Measurements from ENCODE around the gene NLE1.
"Not testable (repeated sequence)": the region's sequence is repeated elsewhere in the genome, so short reads cannot be mapped to it uniquely, and the experiment has no call there.

The NLE1 gene

DNA sequence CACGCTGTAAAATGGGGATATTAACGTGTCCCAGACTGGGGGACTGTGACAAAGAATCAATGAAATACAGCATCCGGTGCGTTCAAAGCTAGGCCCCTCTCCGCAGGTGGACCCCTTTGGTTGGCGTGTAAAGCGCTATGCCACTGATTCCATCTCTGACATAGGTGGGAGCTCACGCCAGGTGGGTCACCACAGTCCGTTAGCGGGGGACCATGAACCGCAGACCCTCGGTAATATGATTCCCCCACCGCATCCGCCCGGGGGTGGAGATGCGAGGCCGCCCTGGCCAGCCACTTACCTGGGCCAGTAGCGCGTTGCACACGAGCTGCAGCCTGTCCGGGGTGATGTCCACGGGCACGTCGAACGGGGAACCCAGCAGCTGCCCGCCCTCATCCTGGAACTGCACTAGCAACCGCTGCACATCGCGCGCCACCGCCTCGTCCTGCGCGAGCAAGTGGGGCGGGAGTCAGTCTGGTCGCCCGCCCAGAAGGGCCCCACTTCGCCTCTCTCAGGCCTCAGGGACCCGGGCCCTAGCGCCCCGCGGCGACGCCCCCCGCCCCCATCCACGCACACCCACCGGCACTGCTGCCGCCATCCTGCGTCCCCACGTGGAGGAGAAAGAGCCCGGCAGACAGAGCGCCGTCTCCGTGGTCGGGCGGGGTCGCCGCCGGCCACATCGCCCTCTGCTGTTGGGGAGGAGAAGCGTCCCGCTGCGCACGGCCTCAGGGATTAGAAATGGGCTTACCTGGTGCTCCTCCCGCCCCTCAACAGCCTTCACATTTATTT is at the start of gene NLE1:
NLE1 (minus strand) TSS at position 623 of the 786 bp plus-strand sequence; CDS start at position 595, 28 bp downstream.
- DNase-seq = peak; percentile 94

DNA sequence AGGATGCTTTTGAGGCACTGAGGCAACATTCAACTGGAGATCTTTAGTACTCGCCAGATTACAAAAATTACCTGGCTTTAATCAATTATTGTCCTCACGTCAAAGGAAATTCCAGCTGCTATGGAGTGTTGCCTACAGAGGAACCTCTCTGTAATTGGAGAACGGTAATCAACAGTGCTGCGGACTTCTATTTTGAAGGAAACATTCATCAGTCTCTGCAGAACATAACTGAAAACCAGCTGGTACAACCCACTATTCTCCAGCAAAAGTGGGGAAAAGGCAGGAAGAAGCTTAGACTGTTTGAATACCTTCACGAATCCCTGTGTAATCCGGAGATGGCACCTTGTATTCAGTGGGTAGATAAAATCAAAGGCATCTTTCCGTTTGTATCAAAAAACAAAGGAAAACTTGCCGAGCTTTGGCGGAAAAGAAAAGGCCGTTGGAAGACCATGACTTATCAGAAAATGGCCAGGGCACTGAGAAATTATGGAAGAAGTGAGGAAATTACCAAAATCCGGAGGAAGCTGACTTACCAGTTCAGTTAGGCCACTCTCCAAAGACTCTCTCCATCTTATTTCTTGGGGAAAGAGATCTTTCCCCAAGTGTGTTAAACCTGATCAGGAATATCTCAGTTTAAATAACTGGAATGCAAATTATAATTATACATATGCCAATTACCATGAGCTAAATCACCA is 49.0 kb upstream of the NLE1 start:
- no peak for DNase-seq

DNA sequence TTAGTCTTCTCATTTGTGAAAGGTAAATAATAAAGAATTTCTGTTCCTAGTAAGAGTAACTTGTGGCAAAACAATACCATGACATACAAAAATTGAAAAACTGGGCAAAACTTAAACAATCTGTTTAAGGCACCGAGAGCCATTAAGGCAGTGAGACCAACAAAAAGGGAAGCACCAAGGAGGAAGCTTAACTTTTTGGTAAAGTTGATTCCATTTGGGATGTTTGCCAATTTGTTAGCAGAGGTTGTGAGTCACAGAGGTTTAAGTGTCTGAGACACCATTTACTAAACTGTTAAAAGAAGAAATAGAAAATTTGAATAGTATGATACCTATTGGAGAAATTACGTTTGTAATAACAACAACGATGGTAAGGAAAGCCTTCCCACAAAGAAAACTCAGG is 47.2 kb upstream of the NLE1 start:
- DNase-seq = no peak

DNA sequence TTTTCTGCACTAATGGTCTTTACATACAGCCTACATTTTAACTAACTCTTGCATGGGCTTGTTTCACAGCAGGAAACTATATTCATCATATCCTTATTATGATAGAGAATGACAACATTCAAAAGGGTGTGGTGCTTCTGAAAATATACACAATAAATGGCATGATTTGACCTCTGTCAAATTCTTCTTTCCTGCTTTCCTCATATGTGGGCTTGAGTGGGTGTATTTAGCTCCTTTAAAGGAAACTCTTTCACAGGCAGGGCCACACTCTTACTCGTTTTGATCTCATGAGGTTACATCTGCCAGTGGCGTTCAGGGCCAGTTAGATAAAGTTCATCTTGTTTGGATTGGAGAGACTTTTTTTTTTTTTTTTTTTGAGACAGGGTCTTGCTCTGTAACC is 46.0 kb upstream of the NLE1 start:
- DNase-seq = no peak

DNA sequence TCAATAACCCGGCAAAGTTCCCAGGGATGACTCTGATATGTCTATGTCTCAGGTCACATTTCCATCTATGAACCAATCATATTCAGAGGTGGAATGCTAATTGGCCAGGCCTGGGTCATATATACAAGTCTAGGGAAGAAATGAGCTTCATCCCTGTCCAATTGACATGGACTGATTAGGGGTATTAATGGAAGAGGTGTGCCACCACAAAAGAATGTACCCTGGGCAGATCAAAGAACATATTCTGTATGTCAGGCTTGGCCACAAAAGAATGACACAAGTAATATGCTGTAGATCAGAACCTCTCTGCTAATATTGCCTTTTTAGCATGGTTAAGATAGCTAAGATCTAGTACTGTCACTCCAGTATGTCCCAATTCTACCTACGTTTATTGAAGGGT is 45.4 kb upstream of the NLE1 start:
- DNase-seq = no peak

DNA sequence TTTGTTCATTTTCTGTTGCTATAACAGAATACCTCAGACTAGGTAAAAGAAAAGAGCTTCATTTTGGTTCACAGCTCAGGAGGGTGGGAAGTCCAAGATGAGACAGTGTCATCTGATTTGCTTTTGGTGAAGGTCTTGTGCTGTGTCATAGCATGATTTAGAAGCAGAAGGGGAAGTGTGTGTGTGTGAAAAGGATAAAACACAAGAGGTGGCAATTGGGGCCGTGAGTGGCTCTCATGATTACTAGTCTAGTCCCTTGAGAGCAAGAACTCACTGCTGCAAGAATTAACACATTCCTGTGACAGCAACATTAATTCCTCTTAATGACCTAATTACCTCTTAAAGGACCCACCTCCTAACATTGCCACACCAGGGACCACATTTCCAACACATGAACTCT is 43.7 kb upstream of the NLE1 start:
- no peak for DNase-seq

DNA sequence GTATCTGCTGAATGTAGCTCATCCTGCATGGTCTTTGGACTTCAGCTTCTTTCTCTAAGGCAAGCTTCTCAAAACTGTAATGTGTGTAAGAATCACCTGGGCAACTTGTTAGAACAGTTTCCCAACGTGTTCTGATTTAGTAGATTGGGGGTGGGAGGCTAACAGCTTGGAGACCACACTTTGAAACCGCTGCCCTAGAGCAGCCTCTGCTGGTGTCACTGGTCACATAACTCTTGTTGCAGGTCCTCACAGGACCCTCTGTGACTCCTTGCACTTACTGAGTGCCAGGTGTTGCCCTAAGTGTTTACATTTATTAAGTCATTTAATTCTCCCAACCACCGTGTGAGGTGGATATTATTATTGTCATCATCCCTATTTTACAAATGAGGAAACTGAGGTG is 42.2 kb upstream of the NLE1 start:
- DNase-seq = no peak

DNA sequence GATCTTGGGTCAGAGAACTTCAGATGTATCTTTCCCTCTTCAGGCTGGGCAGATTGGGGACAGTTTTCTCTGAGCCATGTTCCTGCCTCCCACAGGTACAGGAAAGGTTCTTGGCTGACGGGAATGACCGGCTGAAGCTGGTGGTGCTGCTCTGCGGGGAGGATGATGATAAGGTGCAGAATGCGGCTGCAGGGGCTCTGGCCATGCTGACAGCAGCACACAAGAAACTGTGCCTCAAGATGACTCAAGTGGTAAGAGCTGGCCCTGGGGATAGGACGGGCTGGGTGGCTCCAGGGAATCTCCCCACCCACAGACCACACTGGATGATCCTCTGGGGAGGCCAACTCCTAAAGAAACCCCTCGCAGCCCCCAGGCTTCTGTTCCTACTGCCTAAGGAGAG is 41.2 kb upstream of the NLE1 start:
- no peak for DNase-seq

DNA sequence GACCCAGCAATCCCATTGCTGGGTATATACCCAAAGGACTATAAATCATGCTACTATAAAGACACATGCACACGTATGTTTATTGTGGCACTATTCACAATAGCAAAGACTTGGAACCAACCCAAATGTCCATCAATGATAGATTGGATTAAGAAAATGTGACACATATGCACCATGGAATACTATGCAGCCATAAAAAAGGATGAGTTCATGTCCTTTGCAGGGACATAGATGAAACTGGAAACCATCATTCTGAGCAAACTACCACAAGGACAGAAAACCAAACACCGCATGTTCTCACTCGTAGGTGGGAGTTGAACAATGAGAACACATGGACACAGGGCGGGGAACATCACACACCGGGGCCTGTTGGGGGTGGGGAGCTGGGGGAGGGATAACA is 37.3 kb upstream of the NLE1 start:
- not testable (repeated sequence) for DNase-seq

DNA sequence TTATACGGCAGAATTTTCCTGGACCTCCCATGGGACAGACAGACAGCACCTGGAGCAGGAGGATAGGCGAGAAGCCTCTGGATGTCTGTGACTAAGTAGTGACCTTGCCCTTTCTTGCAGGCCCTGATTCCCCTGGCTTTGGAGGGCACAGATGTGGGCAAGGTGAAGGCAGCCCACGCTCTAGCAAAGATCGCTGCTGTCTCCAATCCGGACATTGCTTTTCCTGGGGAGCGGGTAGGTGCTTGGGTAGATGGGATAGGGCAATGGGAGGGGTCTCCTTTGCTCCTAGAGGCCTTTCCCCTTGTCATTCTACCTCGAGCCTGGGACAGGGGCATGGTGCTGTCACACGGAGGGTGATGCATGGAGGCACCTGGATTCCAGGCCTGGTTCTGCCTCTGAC is 34.8 kb upstream of the NLE1 start:
- DNase-seq = no peak

DNA sequence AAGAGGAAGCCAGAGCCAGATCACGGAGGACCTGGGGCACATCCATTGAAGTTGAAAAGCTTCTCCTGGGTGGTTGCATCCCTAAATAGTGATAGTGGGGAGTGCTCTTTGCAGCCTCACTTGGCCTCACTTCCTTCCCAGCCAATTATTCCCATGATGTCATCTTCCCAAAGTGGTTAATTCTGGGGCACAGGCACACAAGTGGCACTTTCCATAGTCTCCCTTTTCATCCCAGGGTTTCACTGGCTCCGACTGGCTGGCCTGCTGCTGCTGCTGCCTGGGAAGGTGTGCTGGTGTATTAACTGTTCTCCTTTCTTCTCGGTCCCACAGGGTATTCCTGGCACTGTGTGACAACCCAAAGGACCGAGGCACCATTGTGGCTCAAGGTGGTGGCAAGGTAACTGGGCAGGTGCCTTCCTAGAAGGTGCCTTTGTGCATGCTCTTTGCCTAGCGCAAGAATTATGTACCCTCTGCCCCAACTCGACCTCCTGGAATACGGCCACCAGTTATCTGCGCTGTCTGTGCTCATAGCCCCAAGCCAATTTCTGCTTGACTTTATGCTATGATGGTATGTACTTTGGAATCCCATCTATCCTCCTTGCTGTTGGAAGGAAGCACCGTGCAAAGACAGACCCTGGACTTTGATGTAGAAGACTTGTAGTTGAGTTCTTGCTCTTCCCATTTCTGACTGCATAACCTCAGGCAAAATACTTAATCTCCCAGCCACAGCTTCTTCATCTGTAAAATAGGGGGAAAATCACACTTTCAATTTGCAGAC is 33.7 kb upstream of the NLE1 start:
- DNase-seq = no peak

DNA sequence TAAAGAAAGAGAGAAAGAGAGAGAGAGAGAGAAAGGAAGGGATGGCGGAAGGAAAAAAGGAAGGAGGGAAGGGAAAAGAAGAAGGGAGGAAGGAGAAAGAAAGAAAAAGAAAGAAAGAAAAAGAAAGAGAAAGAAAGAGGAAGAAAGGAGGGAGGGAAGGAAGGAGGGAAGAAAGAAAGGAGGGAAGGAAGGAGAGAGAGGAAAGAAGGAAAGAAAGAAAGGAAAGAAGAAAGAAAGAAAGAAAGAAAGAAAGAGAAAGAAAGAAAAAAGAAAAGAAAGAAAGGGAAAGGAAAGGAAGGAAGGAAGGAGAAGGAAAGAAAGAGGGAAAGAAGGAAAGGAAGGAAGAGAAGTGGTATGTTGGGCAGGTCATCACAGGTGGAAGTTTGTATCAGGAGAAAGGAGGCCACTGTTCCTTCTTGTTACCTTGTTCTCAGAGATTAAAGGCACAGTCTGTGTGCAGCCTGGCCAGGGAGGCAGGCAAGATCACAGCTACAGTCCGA is 32.8 kb upstream of the NLE1 start:
- DNase-seq = no peak

DNA sequence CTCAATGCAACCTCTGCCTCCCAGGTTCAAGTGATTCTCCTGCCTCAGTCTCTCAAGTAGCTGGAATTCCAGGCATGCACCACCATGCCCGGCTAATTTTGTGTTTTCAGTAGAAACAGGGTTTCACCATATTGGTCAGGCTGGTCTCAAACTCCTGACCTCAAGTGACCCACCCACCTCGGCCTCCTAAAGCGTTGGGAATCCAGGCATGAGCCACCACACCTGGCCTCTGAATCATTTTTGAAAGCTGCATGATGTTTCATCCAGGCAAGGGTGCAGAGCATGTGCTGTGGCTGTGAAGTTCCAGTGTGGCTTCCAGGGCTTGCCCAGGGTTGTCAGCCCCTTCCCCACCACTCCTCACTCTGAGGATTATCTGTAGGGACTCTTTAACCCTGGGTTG is 30.2 kb upstream of the NLE1 start:
- not testable (repeated sequence) for DNase-seq

DNA sequence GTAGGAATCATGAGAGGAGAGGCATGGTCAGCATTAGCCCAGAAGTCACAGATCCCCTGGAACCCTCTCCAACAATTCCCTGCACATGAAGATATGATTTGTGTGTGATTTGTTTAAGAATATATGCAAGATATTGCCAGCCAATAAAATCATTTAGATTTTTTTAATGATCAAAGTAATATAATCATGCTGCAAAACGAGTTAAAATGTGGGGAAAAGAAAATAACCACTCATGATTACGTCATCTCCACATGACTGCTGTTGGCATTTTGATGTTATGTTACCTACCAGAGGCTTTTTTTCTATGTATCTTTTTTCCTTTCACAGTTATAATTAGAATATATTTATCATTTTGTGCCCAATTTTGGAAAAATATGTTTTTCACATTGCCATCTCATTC is 29.7 kb upstream of the NLE1 start:
- no peak for DNase-seq

DNA sequence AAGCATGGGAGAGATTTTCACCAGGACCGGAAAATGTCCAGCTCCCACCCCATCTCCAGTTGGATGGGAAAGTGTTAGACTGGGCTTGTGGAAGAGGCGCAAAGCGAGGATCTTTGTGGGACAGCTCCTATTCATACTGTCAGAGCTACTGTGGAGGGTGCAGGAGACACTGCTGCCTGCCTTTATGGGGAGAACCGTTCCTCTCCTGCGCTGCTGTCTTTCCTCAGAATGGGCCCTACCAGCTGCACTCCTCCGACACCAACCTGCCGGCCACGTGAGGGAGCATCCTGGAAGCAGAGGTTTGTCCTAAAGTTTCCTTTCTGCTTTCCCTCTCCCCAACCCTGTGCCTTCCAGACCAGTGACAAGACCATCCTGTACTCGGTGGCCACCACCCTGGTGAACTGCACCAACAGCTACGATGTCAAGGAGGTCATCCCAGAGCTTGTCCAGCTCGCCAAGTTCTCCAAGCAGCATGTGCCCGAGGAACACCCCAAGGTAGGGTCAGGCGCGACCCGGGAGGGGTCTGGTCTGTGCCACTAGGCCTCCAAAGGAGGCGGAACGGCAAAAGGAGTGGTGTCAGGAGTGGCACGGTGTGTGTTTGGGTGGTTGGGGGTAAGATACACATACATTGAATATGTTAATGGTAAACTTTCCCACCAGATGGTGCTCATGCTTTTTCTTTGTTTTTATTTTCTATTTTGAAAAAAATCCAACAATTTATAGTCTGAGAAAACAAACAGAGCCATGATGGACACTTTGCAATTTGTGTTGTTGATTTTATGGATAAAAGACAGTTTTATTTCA is 29.1 kb upstream of the NLE1 start:
- DNase-seq = no peak

DNA sequence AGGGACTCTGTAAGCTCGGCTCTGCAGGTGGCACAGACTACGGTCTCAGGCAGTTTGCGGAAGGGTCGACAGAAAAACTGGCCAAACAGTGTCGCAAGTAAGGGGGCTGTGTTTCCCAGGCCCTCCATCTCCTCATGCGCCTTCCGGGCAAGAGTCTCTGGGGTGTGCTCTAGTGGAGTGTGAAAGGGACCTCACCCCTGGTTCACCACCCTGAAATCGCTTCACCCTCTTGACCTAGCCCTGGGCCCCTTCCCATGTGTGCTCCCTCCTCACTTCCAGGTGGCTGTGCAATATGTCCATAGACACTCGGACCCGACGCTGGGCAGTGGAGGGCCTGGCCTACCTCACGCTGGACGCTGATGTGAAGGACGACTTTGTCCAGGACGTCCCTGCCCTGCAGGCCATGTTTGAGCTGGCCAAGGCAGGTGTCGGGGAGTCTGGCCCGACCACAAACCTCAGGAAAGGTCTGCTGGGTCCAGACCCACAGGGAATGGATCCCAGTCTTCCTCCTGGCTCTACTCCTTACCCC is 27.8 kb upstream of the NLE1 start:
- no peak for DNase-seq

DNA sequence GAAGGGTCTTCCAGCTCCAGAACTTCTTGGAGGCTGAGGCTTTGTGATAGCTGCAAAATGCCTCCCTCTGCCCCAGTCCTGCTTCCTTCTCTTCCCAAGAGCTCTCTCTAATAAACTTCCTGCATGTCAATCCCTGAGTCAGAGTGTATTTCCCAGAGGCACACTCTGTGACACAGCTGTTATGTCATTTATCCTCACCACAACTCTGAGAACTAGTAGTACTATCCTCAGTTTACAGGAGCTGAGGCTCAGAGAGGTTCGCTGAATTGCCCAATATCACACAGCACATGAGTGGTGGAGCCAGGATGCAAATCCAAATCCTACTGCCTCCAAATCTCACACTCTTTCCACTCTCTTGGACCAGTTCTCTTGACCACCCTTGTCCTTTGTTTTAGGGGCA is 25.6 kb upstream of the NLE1 start:
- DNase-seq = no peak

DNA sequence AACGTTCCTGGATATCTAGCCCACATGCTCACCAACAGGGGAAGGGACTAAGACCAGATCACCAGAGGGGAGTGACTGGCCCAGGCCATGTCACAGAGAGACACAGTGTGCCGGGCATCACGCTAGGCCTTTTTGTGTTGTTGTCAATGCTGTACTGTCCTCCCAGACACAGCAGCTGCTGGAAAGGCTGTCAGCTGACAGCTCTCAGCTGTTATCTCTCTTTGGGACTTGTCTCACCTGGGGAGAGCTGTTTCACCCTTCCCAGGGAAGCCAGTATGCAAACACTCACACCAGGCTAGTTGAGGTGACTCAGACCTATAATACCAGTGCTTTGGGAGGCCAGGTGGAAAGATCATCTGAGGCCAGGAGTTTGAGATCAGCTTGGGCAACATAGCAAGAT is 24.9 kb upstream of the NLE1 start:
- no peak for DNase-seq

DNA sequence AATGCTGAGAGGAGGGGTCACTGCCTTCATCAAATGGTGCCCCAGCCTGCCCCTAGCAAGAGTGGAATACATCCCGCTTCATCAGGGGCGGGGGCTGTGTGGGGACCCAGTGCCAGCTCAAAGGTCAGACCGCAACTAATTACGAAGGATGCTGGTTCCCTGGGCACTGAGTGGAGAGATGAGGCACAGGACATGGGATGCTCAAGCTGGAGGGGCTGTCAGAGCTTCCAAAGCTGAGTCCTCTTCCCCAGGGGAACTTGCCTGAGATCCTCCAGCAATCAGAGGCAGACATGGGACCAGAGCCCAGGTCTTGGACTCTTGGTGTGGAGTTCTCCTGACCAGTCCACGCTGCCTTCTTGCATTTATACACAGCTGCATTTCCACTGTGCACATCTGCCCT is 24.4 kb upstream of the NLE1 start:
- DNase-seq = no peak

DNA sequence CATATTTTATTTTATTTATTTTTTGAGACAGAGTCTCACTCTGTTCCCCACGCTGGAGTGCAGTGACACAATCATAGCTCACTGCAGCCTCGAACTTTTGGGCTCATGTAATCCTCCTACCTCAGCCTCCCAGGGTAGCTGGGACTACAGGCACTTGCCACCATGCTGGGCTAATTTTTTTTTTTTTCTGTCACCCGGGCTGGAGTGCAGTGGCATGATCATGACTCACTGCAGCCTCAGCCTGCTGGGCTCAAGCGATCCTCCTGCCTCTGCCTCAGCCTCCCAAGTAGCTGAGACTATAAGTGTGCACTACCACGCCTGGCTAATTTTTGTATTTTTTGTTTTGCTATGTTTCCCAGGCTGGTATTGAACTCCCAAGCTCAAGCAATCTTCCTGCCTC is 22.6 kb upstream of the NLE1 start:
- DNase-seq = no peak

DNA sequence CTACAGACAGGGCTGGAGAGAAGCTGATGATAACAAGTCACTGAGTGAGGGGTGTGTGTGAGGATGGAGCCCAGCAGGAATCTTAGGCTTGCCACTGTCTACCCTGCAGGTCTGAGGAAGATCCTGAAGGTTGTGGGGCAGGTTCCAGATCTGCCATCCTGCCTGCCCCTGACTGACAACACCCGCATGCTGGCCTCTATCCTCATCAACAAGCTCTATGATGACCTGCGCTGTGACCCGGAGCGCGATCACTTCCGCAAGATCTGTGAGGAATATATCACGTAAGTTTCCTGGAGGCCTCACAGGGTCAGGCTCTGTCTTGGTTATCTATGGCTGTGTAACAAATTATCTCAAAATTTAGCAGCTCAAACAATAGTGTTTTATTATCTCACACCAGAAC is 21.8 kb upstream of the NLE1 start:
- no peak for DNase-seq

DNA sequence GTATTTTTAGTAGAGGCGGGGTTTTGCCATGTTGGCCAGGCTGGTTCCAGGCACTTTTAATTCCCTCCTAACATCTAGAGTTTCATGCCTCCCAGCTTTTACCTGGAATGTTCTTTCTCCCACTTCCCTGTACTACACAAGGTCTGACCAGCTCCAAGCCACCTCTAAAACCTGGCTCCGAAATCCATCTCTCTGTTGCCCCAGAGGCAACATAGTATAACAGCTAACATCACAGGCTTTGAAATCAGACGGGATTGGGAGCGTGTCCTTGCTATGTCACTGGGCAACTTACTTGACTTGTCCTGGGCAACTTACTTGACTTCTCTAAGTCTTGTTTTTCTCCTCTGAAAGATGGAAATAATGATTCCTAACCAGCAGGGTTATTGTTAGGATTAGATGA is 20.7 kb upstream of the NLE1 start:
- no peak for DNase-seq
